HFFc6 (cell line): ENCODE data around the gene CSF1. TPM values are rescaled to one million over a fixed set of nuclear protein-coding genes. Genes with fewer than 3 reads are reported as not detected.

Experiments used
- DNase-seq: peaks from one replicate; pipeline ENCODE4 v3.0.0-alpha.2; 2018
- H3K27ac Mint-ChIP-seq: 2 replicates; pipeline ENCODE4 v1.8.0; 2020; ENCODE audit warnings: mild to moderate bottlenecking, mixed read lengths
- H3K27me3 Mint-ChIP-seq: 2 replicates; pipeline ENCODE4 v1.8.0; 2021; ENCODE audit warnings: mild to moderate bottlenecking, moderate library complexity, mixed read lengths; ENCODE audit not compliant: insufficient read depth
- H3K36me3 Mint-ChIP-seq: 2 replicates; pipeline ENCODE4 v1.8.0; 2021; ENCODE audit warnings: low read depth, mixed read lengths
- H3K4me1 Mint-ChIP-seq: 2 replicates; pipeline ENCODE4 v1.8.0; 2020; ENCODE audit warnings: low read depth, mixed read lengths
- H3K4me3 Mint-ChIP-seq: 2 replicates; pipeline ENCODE4 v1.8.0; 2020; ENCODE audit warnings: mild to moderate bottlenecking, moderate library complexity, mixed read lengths
- H3K9me3 Mint-ChIP-seq: 2 replicates; pipeline ENCODE4 v1.8.0; 2020; ENCODE audit warnings: mild to moderate bottlenecking, mixed read lengths
- CTCF ChIP-seq: fragments of 200-600 bp; sonication (generic); IDR thresholded peaks from 2 replicates; pipeline ENCODE4 v1.5.0; 2021; ENCODE audit warnings: antibody characterized with exemption, mild to moderate bottlenecking
- total RNA-seq, 6 experiments: library from RNA; stranded (reverse); fragmentation: NEBNext Ultra II Directional; extraction: Animal tissue kit (Norgen Biotek cat#: 25700); gene quantifications; 2 replicates in 1 of 6; 3 replicates in 5 of 6; pipeline ENCODE4 v1.2.3, GENCODE V29; 2021

CSF1 gene
- total RNA-seq, 6 experiments from 2014 or later = 28.7 to 79.3 (median 72.4) TPM

- Mint-ChIP-seq H3K9me3 (no peaks in the 10 kb centered on the region), H3K36me3 (peaks cover 9% of the 10 kb centered on the region), H3K4me1 (peaks cover 46% of the 10 kb centered on the region), H3K4me3 (no peak overlapping the region), H3K27ac (no peak overlapping the region), H3K27me3 (no peaks in the 10 kb centered on the region)
- TF ChIP-seq CTCF = no peak
- no peak for DNase-seq
These were observed 53.2 kb downstream of the CSF1 start for GRCh38 chr1:109963864-109964263.

- H3K36me3 Mint-ChIP-seq = peaks cover 9% of the 10 kb centered on the region
- no peaks in the 10 kb centered on the region; the same call in 1 of the 2 replicates for H3K27me3 Mint-ChIP-seq
- no peak for TF ChIP-seq CTCF
- H3K4me1 Mint-ChIP-seq = peaks cover 37% of the 10 kb centered on the region
- H3K4me3 Mint-ChIP-seq = no peak overlapping the region
- no peaks in the 10 kb centered on the region for H3K9me3 Mint-ChIP-seq
- DNase-seq = peak; percentile 45
- peak overlapping the region; percentile 35; the same call in 1 of the 2 replicates for H3K27ac Mint-ChIP-seq
These were observed 58.6 kb downstream of the CSF1 start for GRCh38 chr1:109969146-109969829.

- Mint-ChIP-seq H3K4me3 (no peak overlapping the region), H3K27me3 (no peaks in the 10 kb centered on the region; the same call in 1 of the 2 replicates), H3K36me3 (peaks cover 8% of the 10 kb centered on the region), H3K9me3 (no peaks in the 10 kb centered on the region), H3K27ac (no peak overlapping the region; the same call in 1 of the 2 replicates), H3K4me1 (peaks cover 40% of the 10 kb centered on the region)
- no peak for DNase-seq
- TF ChIP-seq CTCF = no peak
These were observed 59.3 kb downstream of the CSF1 start for GRCh38 chr1:109969907-109970306.

- no peak overlapping the region for H3K27ac Mint-ChIP-seq
- H3K36me3 Mint-ChIP-seq = peaks cover 8% of the 10 kb centered on the region; the same call in 1 of the 2 replicates
- no peak for DNase-seq
- H3K4me3 Mint-ChIP-seq = no peak overlapping the region
- no peak for TF ChIP-seq CTCF
- 0 out of 2 replicates have a peak, but pooled peaks cover 3% of the 10 kb centered on the region for H3K9me3 Mint-ChIP-seq
- no peaks in the 10 kb centered on the region; the same call in 1 of the 2 replicates for H3K27me3 Mint-ChIP-seq
- peaks cover 53% of the 10 kb centered on the region for H3K4me1 Mint-ChIP-seq
These were observed 60.9 kb downstream of the CSF1 start for GRCh38 chr1:109971559-109971958.

- H3K27ac Mint-ChIP-seq = no peak overlapping the region
- no peak for TF ChIP-seq CTCF
- peaks cover 13% of the 10 kb centered on the region for H3K36me3 Mint-ChIP-seq
- no peak for DNase-seq
- H3K27me3 Mint-ChIP-seq = peaks cover 2% of the 10 kb centered on the region; the same call in 1 of the 2 replicates
- no peak overlapping the region for H3K4me3 Mint-ChIP-seq
- 0 out of 2 replicates have a peak, but pooled peaks cover 3% of the 10 kb centered on the region for H3K9me3 Mint-ChIP-seq
- H3K4me1 Mint-ChIP-seq = peaks cover 62% of the 10 kb centered on the region
These were observed 63.5 kb downstream of the CSF1 start for GRCh38 chr1:109974191-109974590.
